Heart left ventricle (tissue), 16 donors: Measurements from ENCODE around the gene GNA14. TPM values are rescaled to one million over a fixed set of nuclear protein-coding genes. Genes with fewer than 3 reads are reported as not detected.

ENCODE experiments used
- ATAC-seq, 4 donors: fragments of 200-7000 bp; cut with Tn5 transposase; one replicate each; pipeline ENCODE4 v1.9.1; 2020 to 2022; ENCODE audit warnings: moderate library complexity in 4 of 4, mild to moderate bottlenecking in 3 of 4, moderate number of reproducible peaks in 1 of 4
- DNase-seq, 5 donors: peaks; one replicate each; pipeline ENCODE4 v3.0.0-alpha.2; 2020
- H3K27ac ChIP-seq, 12 donors: fragments of 200-600 bp; sonication (generic) in 4 of 12; one replicate each; pipeline versions ENCODE4 v1.5.0 to v1.8.0; 2016 to 2022; ENCODE audit warnings: mild to moderate bottlenecking in 2 of 12
- H3K27me3 ChIP-seq, 9 donors: fragments of 200-600 bp; sonication (generic) in 2 of 9; one replicate each; pipeline versions ENCODE4 v1.5.1 to v1.8.0; 2016 to 2022; ENCODE audit warnings: mild to moderate bottlenecking in 3 of 9
- H3K36me3 ChIP-seq, 9 donors: fragments of 200-600 bp; sonication (generic) in 2 of 9; one replicate each; pipeline versions ENCODE4 v1.5.0 to v1.8.0; 2018 to 2022; ENCODE audit warnings: mild to moderate bottlenecking in 2 of 9
- H3K4me1 ChIP-seq, 12 donors: fragments of 200-600 bp; sonication (generic) in 4 of 12; one replicate each; pipeline versions ENCODE4 v1.5.0 to v1.8.0; 2016 to 2022; ENCODE audit warnings: mild to moderate bottlenecking in 3 of 12
- H3K4me3 ChIP-seq, 12 donors: fragments of 200-600 bp; sonication (generic) in 4 of 12; one replicate each; pipeline versions ENCODE4 v1.5.0 to v1.8.0; 2017 to 2022; ENCODE audit warnings: mild to moderate bottlenecking in 9 of 12, moderate library complexity in 4 of 12
- H3K9me3 ChIP-seq, 12 donors: fragments of 200-600 bp; sonication (generic) in 4 of 12; one replicate each; pipeline versions ENCODE4 v1.5.0 to v1.8.0; 2016 to 2022; ENCODE audit warnings: mild to moderate bottlenecking in 1 of 12
- POLR2A ChIP-seq, 2 donors: fragments of 450-650 bp; IDR thresholded peaks; one replicate each; pipeline ENCODE4 v1.6.1; 2017; ENCODE audit warnings: antibody characterized with exemption in 2 of 2, mild to moderate bottlenecking in 2 of 2, moderate library complexity in 2 of 2
- WGBS, 4 donors: extraction: QIAGEN DNeasy Blood & Tissue Kit in 2 of 4; methylation state at CpG; one replicate each; pipeline versions ENCODE4 v1.1.5 to v1.1.7; 2013 to 2018; 5-methylcytosine and 5-hydroxymethylcytosine counted together
- intact Hi-C, 10 donors: fragments of 100-400 bp; cut with DNase I; formaldehyde crosslinking; loops; one replicate each; pipeline versions ENCODE4 v1.11.1 to v1.14.2; 2022
- polyA plus RNA-seq, 2 donors: library from polyadenylated mRNA; stranded (reverse); fragments of 200-250 nt; gene quantifications; one replicate each; pipeline ENCODE4 v1.2.3, GENCODE V29; 2013
- total RNA-seq, 9 donors: library from RNA; depleted of rRNA in 2 of 9; stranded (reverse); fragments of >200 nt in 2 of 9; fragmentation: NEBNext Ultra II Directional in 3 of 9; extraction: Animal tissue kit (Norgen Biotek cat#: 25700) in 3 of 9; gene quantifications; one replicate each; pipeline versions ENCODE4 v1.1.0 to v1.2.4, GENCODE V29; 2016 to 2023
- TF ChIP-seq, protein P1 (sequence below), 12 donors: fragments of 200-600 bp; sonication (generic) in 4 of 12; IDR thresholded peaks; one replicate each; pipeline versions ENCODE4 v1.5.0 to v1.8.0; 2018 to 2022; ENCODE audit warnings: antibody characterized with exemption in 12 of 12, mild to moderate bottlenecking in 5 of 12
- donor health status: ischemic (EF 13 %, LVEDD 7.1; RV severe dilation, severe dysfunction).
- donor health status: healthy with polysubstance abuse.
- donor health status: DM: no; HTN: yes; CAD: no.
- donor health status: DM: no; HTN: no; CAD: no.
- donor health status: ischemic (EF 25% LVEDD 6.9; RV normal size, moderate dysfunction).
- donor health status: ischemic (EF 25% LVEDD 5.7; RV mildly dilated, moderate dysfunction).
- donor health status: healthy.
- donor health status: DM: yes; HTN: yes; CAD: no.
- donor health status: ischemic (EF 35%, LVEDD 5.7; RV mildly dilated, moderate dysfunction).
- donor health status: nonischemic (EF 11% LVEDD 7.7; RV severe dilation, severe dysfunction).
- donor health status: DM: yes; HTN: yes; CAD: no.
- donor health status: PGD.
- donor health status: ischemic (EF 29% LVEDD 5.4; RV normal size, mild dysfunction).
- donor health status: nonischemic (EF 23%, LVEDD 6.1; RV moderate dilation, normal function).

The GNA14 gene
- total and polyA plus RNA-seq, 11 donors, result 0.38 to 6.5 (median 1.3) TPM

GRCh38 chr9:77472646-77473045 lies 175.5 kb downstream of the GNA14 start:
- H3K27me3 ChIP-seq, result no peaks in the 10 kb centered on the region

GRCh38 chr9:77471572-77471971 lies 176.6 kb downstream of the GNA14 start:
- peaks cover 0 to 25% (median 3%) of the 10 kb centered on the region in 12 donors for H3K9me3 ChIP-seq
- H3K4me3 ChIP-seq, result no peak overlapping the region
- H3K36me3 ChIP-seq, result no peaks in the 10 kb centered on the region
- TF ChIP-seq POLR2A (IDR thresholded peaks at IDR 0.05), result no peak
- TF ChIP-seq, protein P1, sequence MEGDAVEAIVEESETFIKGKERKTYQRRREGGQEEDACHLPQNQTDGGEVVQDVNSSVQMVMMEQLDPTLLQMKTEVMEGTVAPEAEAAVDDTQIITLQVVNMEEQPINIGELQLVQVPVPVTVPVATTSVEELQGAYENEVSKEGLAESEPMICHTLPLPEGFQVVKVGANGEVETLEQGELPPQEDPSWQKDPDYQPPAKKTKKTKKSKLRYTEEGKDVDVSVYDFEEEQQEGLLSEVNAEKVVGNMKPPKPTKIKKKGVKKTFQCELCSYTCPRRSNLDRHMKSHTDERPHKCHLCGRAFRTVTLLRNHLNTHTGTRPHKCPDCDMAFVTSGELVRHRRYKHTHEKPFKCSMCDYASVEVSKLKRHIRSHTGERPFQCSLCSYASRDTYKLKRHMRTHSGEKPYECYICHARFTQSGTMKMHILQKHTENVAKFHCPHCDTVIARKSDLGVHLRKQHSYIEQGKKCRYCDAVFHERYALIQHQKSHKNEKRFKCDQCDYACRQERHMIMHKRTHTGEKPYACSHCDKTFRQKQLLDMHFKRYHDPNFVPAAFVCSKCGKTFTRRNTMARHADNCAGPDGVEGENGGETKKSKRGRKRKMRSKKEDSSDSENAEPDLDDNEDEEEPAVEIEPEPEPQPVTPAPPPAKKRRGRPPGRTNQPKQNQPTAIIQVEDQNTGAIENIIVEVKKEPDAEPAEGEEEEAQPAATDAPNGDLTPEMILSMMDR (IDR thresholded peaks at IDR 0.05), result no peak
- H3K4me1 ChIP-seq, result peaks cover 0 to 8% (median 1%) of the 10 kb centered on the region in 12 donors
- intact Hi-C loops, result no loop called here
- WGBS, 4 donors, result 83 to 91% (median 90%) methylated on average over 3 of the region's 3 CpGs
- H3K27ac ChIP-seq, result no peak overlapping the region
- ATAC-seq, result no peak
- DNase-seq, result no peak
- no peaks in the 10 kb centered on the region for H3K27me3 ChIP-seq

More at GRCh38 chr9:77472646-77473045, 175.5 kb downstream of the GNA14 start:
- TF ChIP-seq, protein P1 (IDR thresholded peaks at IDR 0.05), result no peak
- TF ChIP-seq POLR2A (IDR thresholded peaks at IDR 0.05), result no peak
- no peak overlapping the region for H3K27ac ChIP-seq
- 87 to 94% (median 89%) methylated on average over 3 of the region's 3 CpGs for WGBS, 4 donors
- H3K9me3 ChIP-seq, result peaks cover 0 to 26% (median 3%) of the 10 kb centered on the region in 12 donors
- no peak overlapping the region for H3K4me3 ChIP-seq
- H3K4me1 ChIP-seq, result peaks cover 0 to 10% (median 2%) of the 10 kb centered on the region in 12 donors
- intact Hi-C loops, result no loop called here
- no peaks in the 10 kb centered on the region for H3K36me3 ChIP-seq
- ATAC-seq (no peak), DNase-seq (no peak)

GRCh38 chr9:77469515-77470231 lies 178.4 kb downstream of the GNA14 start:
- Histone ChIP-seq H3K4me1 (no peaks in the 10 kb centered on the region), H3K36me3 (no peaks in the 10 kb centered on the region), H3K27me3 (no peaks in the 10 kb centered on the region), H3K4me3 (no peak overlapping the region), H3K9me3 (peaks cover 0 to 22% (median 3%) of the 10 kb centered on the region in 12 donors), H3K27ac (no peak overlapping the region)
- ATAC-seq (no peak), DNase-seq (no peak)
- TF ChIP-seq POLR2A (IDR thresholded peaks at IDR 0.05), result no peak
- TF ChIP-seq, protein P1 (IDR thresholded peaks at IDR 0.05), result no peak
- intact Hi-C loops, result loop anchor here in 1 of 10 donors (10.0 kb wide), 1 partner anchor 175 kb away; the partner anchor contains the start of gene GNA14
- WGBS, 4 donors, result 71 to 84% (median 78%) methylated on average over 5 of the region's 5 CpGs

DNA sequence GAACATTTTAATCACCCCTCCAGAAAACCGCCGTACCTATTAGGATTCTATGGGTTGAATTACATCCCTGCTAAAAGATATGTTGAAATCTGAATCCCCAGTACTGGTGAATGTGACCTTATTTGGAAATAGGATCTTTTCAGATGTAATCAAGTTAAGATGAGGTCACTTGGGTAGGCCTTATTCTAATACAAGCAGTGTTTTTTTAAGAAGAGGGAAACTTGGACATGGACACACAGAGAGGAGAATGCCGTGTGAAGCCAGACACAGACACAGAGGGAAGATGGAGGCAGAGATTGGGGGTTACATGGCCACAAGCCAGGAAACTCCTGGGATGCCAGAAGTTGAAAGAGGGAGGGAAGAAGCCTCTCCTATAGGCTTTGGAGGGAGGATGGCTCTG lies 183.5 kb downstream of the GNA14 start:
- H3K36me3 ChIP-seq, result no peaks in the 10 kb centered on the region
- DNase-seq (no peak), ATAC-seq (no peak)
- H3K9me3 ChIP-seq, result peaks cover 0 to 3% (median 0%) of the 10 kb centered on the region in 12 donors
- H3K27ac ChIP-seq, result no peak overlapping the region
- intact Hi-C loops, result loop anchor here in 1 of 10 donors (10.0 kb wide), 1 partner anchor 180 kb away; the partner anchor contains the start of gene GNA14
- WGBS, 4 donors, result 64 to 90% (median 73%) methylated on average over 3 of the region's 3 CpGs
- H3K4me1 ChIP-seq, result peaks cover 0 to 7% (median 0%) of the 10 kb centered on the region in 12 donors
- TF ChIP-seq, protein P1 (IDR thresholded peaks at IDR 0.05), result no peak
- TF ChIP-seq POLR2A (IDR thresholded peaks at IDR 0.05), result no peak
- H3K27me3 ChIP-seq, result no peaks in the 10 kb centered on the region
- no peak overlapping the region for H3K4me3 ChIP-seq
